ENCODE results near the gene SPCS2. TPM values are rescaled to one million over a fixed set of nuclear protein-coding genes. Genes with fewer than 3 reads are reported as not detected.
A peak's percentile ranks its signal among the peaks of the same experiment; 100 is the strongest.

SPCS2 gene
- total RNA-seq, 4 donors from 2014 or later = 6.4 to 59.9 (median 21.0) TPM

GRCh38 chr11:74927496-74927895 lies 21.6 kb upstream of the SPCS2 start:
- no peaks in the 10 kb centered on the region for H3K27me3 ChIP-seq
- H3K4me3 ChIP-seq = no peak overlapping the region
- in situ Hi-C loops (cut with MboI; ENCODE audit: low pct_ligation_motif_present in 1 of 4, low pct_unique_long_range_greater_than_20kb in 1 of 4, low sequenced_read_pairs in 3 of 4) (loop anchor here in 3 of 4 donors (10.0 to 25.0 kb wide), 2 partner anchors 97 to 310 kb away; partner anchors contain the start of gene TPBGL (in 3 of the 3)), intact Hi-C loops (cut with DNase I; ENCODE audit: low total_unique reads) (no loop called here)
- no peaks in the 10 kb centered on the region for H3K9me3 ChIP-seq
- DNase-seq = no peak
- H3K27ac ChIP-seq = no peak overlapping the region
- no peaks in the 10 kb centered on the region for H3K36me3 ChIP-seq
- TF ChIP-seq POLR2AphosphoS5 (IDR thresholded peaks at IDR 0.05) = no peak
- no peak for TF ChIP-seq POLR2A (IDR thresholded peaks at IDR 0.05)
- TF ChIP-seq EP300 (IDR thresholded peaks at IDR 0.05; ENCODE audit: low read depth) = no peak
- TF ChIP-seq CTCF (IDR thresholded peaks at IDR 0.05) = no peak
- no peaks in the 10 kb centered on the region for H3K4me1 ChIP-seq

GRCh38 chr11:74929431-74930363 lies 19.4 kb upstream of the SPCS2 start:
- no peaks in the 10 kb centered on the region for H3K9me3 ChIP-seq
- no peaks in the 10 kb centered on the region for H3K27me3 ChIP-seq
- H3K27ac ChIP-seq = no peak overlapping the region
- H3K4me3 ChIP-seq = no peak overlapping the region
- 52 to 63% methylated on average over 7 to 8 of the region's 8 CpGs for WGBS, 2 donors (ENCODE audit: low coverage in 1 of 2)
- H3K4me1 ChIP-seq = no peaks in the 10 kb centered on the region
- H3K36me3 ChIP-seq = no peaks in the 10 kb centered on the region
- intact Hi-C loops (cut with DNase I; ENCODE audit: low total_unique reads) = loop anchor here (5.0 to 10.0 kb wide), 2 partner anchors 95 to 318 kb away; no protein-coding TSS in a partner anchor
- peak; percentile 67 for DNase-seq
- in situ Hi-C loops (cut with MboI; ENCODE audit: low pct_ligation_motif_present in 1 of 4, low pct_unique_long_range_greater_than_20kb in 1 of 4, low sequenced_read_pairs in 3 of 4) = loop anchor here in 3 of 4 donors (10.0 to 25.0 kb wide), 2 partner anchors 95 to 308 kb away; partner anchors contain the start of gene TPBGL (in 3 of the 3)
- TF ChIP-seq EP300 (IDR thresholded peaks at IDR 0.05; ENCODE audit: low read depth) = no peak
- peak; percentile 82 to 86 (median 85) for TF ChIP-seq CTCF (IDR thresholded peaks at IDR 0.05)
- no peak for TF ChIP-seq POLR2AphosphoS5 (IDR thresholded peaks at IDR 0.05)

GRCh38 chr11:74932169-74932568 lies 16.9 kb upstream of the SPCS2 start:
- 93% methylated on average over 5 of the region's 5 CpGs; no CpG with 5 or more reads in 1 of the 2 donors for WGBS, 2 donors (ENCODE audit: low coverage in 1 of 2)
- intact Hi-C loops (cut with DNase I; ENCODE audit: low total_unique reads) (loop anchor here (5.0 to 10.0 kb wide), 2 partner anchors 93 to 315 kb away; no protein-coding TSS in a partner anchor), in situ Hi-C loops (cut with MboI; ENCODE audit: low pct_ligation_motif_present in 1 of 4, low pct_unique_long_range_greater_than_20kb in 1 of 4, low sequenced_read_pairs in 3 of 4) (loop anchor here in 3 of 4 donors (10.0 to 25.0 kb wide), 2 partner anchors 93 to 305 kb away; partner anchors contain the start of gene TPBGL (in 3 of the 3))
- Histone ChIP-seq H3K4me3 (no peak overlapping the region), H3K27me3 (no peaks in the 10 kb centered on the region), H3K9me3 (no peaks in the 10 kb centered on the region), H3K27ac (no peak overlapping the region), H3K36me3 (peaks cover 0 to 10% (median 0%) of the 10 kb centered on the region in 4 donors), H3K4me1 (no peaks in the 10 kb centered on the region)
- DNase-seq = no peak
- no peak for TF ChIP-seq POLR2AphosphoS5 (IDR thresholded peaks at IDR 0.05)
- no peak for TF ChIP-seq CTCF (IDR thresholded peaks at IDR 0.05)
- no peak for TF ChIP-seq EP300 (IDR thresholded peaks at IDR 0.05; ENCODE audit: low read depth)

GRCh38 chr11:74932797-74933196 lies 16.3 kb upstream of the SPCS2 start:
- H3K27me3 ChIP-seq = no peaks in the 10 kb centered on the region
- in situ Hi-C loops (cut with MboI; ENCODE audit: low pct_ligation_motif_present in 1 of 4, low pct_unique_long_range_greater_than_20kb in 1 of 4, low sequenced_read_pairs in 3 of 4) (loop anchor here in 3 of 4 donors (10.0 to 25.0 kb wide), 2 partner anchors 92 to 305 kb away; partner anchors contain the start of gene TPBGL (in 3 of the 3)), intact Hi-C loops (cut with DNase I; ENCODE audit: low total_unique reads) (loop anchor here (5.0 to 10.0 kb wide), 2 partner anchors 92 to 315 kb away; no protein-coding TSS in a partner anchor)
- H3K4me1 ChIP-seq = no peaks in the 10 kb centered on the region
- no peaks in the 10 kb centered on the region for H3K9me3 ChIP-seq
- 86 to 93% methylated on average over 2 of the region's 2 CpGs for WGBS, 2 donors (ENCODE audit: low coverage in 1 of 2)
- H3K4me3 ChIP-seq = no peak overlapping the region
- H3K36me3 ChIP-seq = peaks cover 0 to 11% (median 0%) of the 10 kb centered on the region in 4 donors
- no peak overlapping the region for H3K27ac ChIP-seq
- DNase-seq = no peak
- no peak for TF ChIP-seq POLR2A (IDR thresholded peaks at IDR 0.05)
- TF ChIP-seq CTCF (IDR thresholded peaks at IDR 0.05) = no peak
- no peak for TF ChIP-seq EP300 (IDR thresholded peaks at IDR 0.05; ENCODE audit: low read depth)
- no peak for TF ChIP-seq POLR2AphosphoS5 (IDR thresholded peaks at IDR 0.05)

Data from transverse colon (tissue), 4 donors.